ENCODE data around the gene PDIA5. TPM values are rescaled to one million over a fixed set of nuclear protein-coding genes. Genes with fewer than 3 reads are reported as not detected.
A peak's percentile ranks its signal among the peaks of the same experiment; 100 is the strongest.

The PDIA5 gene
- polyA plus RNA-seq, 4 donors, result 4.6 to 54.0 (median 16.2) TPM

DNA sequence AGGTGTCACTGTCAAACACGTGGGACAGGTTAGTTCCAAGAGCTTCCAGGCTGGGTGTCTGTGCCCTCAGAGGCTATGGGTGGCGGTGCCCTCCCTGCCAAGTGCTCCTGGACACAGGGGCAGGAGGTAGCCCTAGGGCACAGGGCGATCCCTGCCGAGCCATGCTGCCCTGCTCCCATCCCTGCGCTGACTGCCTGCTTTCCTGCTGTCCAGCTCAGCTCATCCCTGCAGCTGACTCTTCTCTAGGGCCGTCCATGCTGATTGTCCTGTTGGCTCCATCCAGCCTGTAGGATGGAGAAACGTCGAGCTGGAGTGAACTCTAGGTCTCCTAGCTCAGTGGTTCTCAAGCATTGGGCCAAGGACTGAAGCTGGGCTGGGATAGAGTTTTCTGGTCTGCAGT is 3.7 kb downstream of the PDIA5 start:
- H3K27me3 ChIP-seq (ENCODE audit: control insufficient read depth in 3 of 3, insufficient read depth in 3 of 3, low read length in 3 of 3), result no peaks in the 10 kb centered on the region
- WGBS, 3 donors, result 70 to 81% (median 80%) methylated on average over 8 of the region's 8 CpGs
- H3K36me3 ChIP-seq (ENCODE audit: control insufficient read depth in 3 of 3, insufficient read depth in 2 of 3, low read depth in 1 of 3, low read length in 3 of 3), result peaks cover 0 to 5% (median 0%) of the 10 kb centered on the region in 3 donors
- H3K9me3 ChIP-seq (ENCODE audit: control insufficient read depth in 2 of 2, insufficient read depth in 1 of 2, low read depth in 1 of 2, low read length in 1 of 2), result no peaks in the 10 kb centered on the region
- H3K27ac ChIP-seq (ENCODE audit: low read depth in 1 of 3, low read length in 2 of 3), result no peak overlapping the region
- no peak for FAIRE-seq
- no peak for DNase-seq
- H3K4me1 ChIP-seq (ENCODE audit: control insufficient read depth in 3 of 3, insufficient read depth in 2 of 3, low read depth in 1 of 3, low read length in 2 of 3), result peaks cover 0 to 16% (median 2%) of the 10 kb centered on the region in 3 donors
- H3K4me3 ChIP-seq (ENCODE audit: low read depth in 1 of 3, low read length in 3 of 3), result no peak overlapping the region

DNA sequence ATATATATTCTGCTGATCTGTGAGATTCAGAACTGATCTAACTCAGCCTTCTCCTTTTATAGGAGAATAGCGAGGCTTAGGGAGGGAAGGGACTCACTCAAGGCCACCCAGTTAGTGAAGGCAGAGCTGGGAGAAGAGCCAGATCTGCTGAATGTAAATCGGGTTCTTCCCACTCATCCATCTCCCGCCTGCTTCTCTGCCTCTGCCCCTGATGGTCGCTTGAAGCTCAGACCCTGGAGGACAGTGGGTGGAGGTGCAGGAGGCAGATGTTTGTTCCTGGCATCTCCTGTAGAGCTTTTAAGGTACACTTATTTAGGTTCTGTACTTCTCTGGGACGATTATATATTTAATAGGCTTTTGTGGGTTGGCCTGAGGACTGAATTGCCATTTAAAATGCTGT is 4.3 kb downstream of the PDIA5 start:
- Histone ChIP-seq H3K27ac (ENCODE audit: low read depth in 1 of 3, low read length in 2 of 3) (peak overlapping the region in 1 of 3 donors; percentile 5), H3K4me1 (ENCODE audit: control insufficient read depth in 3 of 3, insufficient read depth in 2 of 3, low read depth in 1 of 3, low read length in 2 of 3) (peaks cover 0 to 16% (median 2%) of the 10 kb centered on the region in 3 donors), H3K4me3 (ENCODE audit: low read depth in 1 of 3, low read length in 3 of 3) (no peak overlapping the region), H3K36me3 (ENCODE audit: control insufficient read depth in 3 of 3, insufficient read depth in 2 of 3, low read depth in 1 of 3, low read length in 3 of 3) (peaks cover 0 to 5% (median 0%) of the 10 kb centered on the region in 3 donors), H3K9me3 (ENCODE audit: control insufficient read depth in 2 of 2, insufficient read depth in 1 of 2, low read depth in 1 of 2, low read length in 1 of 2) (no peaks in the 10 kb centered on the region), H3K27me3 (ENCODE audit: control insufficient read depth in 3 of 3, insufficient read depth in 3 of 3, low read length in 3 of 3) (no peaks in the 10 kb centered on the region)
- WGBS, 3 donors, result 56 to 71% (median 66%) methylated on average over 5 of the region's 5 CpGs
- FAIRE-seq (no peak), DNase-seq (no peak)

DNA sequence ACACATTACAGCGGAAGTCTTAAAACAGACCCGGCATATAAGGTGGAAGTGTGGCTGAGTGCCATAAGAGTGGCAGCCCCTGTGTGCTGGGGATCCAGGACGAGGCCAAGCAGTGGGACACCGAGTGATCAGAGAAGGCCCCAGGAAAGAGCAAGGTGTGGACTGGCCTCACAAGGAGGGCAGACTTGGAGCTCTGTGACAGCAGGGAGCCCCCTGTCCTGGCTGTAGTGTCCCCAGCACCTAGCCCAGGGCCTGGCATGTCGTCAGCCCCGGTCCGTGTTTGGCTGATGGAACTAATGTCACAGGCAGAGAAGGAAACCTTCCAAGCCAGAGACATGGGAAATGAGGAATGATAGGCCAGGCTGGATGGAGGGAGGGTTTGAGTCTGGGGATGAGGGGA is 4.8 kb downstream of the PDIA5 start:
- H3K27me3 ChIP-seq (ENCODE audit: control insufficient read depth in 3 of 3, insufficient read depth in 3 of 3, low read length in 3 of 3), result no peaks in the 10 kb centered on the region
- peak overlapping the region in 1 of 3 donors; percentile 5 for H3K27ac ChIP-seq (ENCODE audit: low read depth in 1 of 3, low read length in 2 of 3)
- 73 to 88% (median 83%) methylated on average over 7 of the region's 7 CpGs for WGBS, 3 donors
- H3K4me3 ChIP-seq (ENCODE audit: low read depth in 1 of 3, low read length in 3 of 3), result no peak overlapping the region
- H3K36me3 ChIP-seq (ENCODE audit: control insufficient read depth in 3 of 3, insufficient read depth in 2 of 3, low read depth in 1 of 3, low read length in 3 of 3), result peaks cover 0 to 5% (median 0%) of the 10 kb centered on the region in 3 donors
- FAIRE-seq, result no peak
- DNase-seq, result no peak
- no peaks in the 10 kb centered on the region for H3K9me3 ChIP-seq (ENCODE audit: control insufficient read depth in 2 of 2, insufficient read depth in 1 of 2, low read depth in 1 of 2, low read length in 1 of 2)
- peaks cover 0 to 14% (median 2%) of the 10 kb centered on the region in 3 donors for H3K4me1 ChIP-seq (ENCODE audit: control insufficient read depth in 3 of 3, insufficient read depth in 2 of 3, low read depth in 1 of 3, low read length in 2 of 3)

DNA sequence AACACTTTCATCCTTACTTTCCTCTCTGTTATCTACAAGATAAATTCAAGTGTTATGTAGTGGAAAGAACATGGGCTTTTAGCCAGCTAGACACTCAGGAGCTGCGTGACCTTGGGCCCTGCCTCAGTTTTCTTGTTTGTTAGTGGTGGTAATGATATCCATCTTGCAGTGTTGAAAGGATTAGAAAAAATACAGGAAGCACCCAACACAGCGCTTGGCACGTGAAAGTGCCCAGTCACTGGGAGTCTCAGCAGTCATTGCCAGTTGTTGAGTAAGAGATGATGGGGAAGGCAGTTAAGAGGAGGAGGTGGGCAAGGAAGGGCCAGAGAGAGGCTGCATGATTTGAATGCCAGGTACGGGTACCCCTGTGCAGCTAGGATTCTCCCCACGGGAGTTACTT is 5.3 kb downstream of the PDIA5 start:
- Histone ChIP-seq H3K27ac (ENCODE audit: low read depth in 1 of 3, low read length in 2 of 3) (peak overlapping the region in 1 of 3 donors; percentile 8), H3K27me3 (ENCODE audit: control insufficient read depth in 3 of 3, insufficient read depth in 3 of 3, low read length in 3 of 3) (no peaks in the 10 kb centered on the region), H3K36me3 (ENCODE audit: control insufficient read depth in 3 of 3, insufficient read depth in 2 of 3, low read depth in 1 of 3, low read length in 3 of 3) (peaks cover 0 to 5% (median 0%) of the 10 kb centered on the region in 3 donors), H3K4me3 (ENCODE audit: low read depth in 1 of 3, low read length in 3 of 3) (no peak overlapping the region), H3K9me3 (ENCODE audit: control insufficient read depth in 2 of 2, insufficient read depth in 1 of 2, low read depth in 1 of 2, low read length in 1 of 2) (no peaks in the 10 kb centered on the region), H3K4me1 (ENCODE audit: control insufficient read depth in 3 of 3, insufficient read depth in 2 of 3, low read depth in 1 of 3, low read length in 2 of 3) (peaks cover under 1 to 13% (median 2%) of the 10 kb centered on the region in 3 donors)
- no peak for DNase-seq
- FAIRE-seq, result no peak
- 66 to 81% (median 73%) methylated on average over 5 of the region's 5 CpGs for WGBS, 3 donors

DNA sequence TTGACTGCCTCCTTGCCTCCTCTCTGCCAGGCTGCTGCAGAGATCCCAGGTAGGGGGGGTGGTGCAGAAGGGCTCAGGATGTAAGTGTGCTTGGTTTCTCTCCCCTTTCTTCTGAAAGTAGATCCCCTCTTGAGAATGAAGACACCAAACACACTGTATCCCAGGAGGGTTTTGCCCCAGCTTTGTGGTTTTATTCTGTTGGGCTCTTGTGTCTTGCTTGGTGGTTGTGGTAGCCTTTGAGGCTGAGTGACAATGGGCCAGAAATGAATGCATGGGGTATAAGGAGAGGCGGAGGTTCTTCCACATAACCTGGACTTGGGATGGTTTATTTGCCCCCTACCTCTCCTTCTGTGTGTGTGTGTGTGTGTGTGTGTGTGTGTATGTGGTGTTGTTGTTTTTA is 5.7 kb downstream of the PDIA5 start:
- FAIRE-seq, result no peak
- no peak for DNase-seq
- peaks cover 2 to 13% (median 3%) of the 10 kb centered on the region in 3 donors for H3K4me1 ChIP-seq (ENCODE audit: control insufficient read depth in 3 of 3, insufficient read depth in 2 of 3, low read depth in 1 of 3, low read length in 2 of 3)
- peak overlapping the region in 1 of 3 donors; percentile 8 for H3K27ac ChIP-seq (ENCODE audit: low read depth in 1 of 3, low read length in 2 of 3)
- no peaks in the 10 kb centered on the region for H3K9me3 ChIP-seq (ENCODE audit: control insufficient read depth in 2 of 2, insufficient read depth in 1 of 2, low read depth in 1 of 2, low read length in 1 of 2)
- H3K36me3 ChIP-seq (ENCODE audit: control insufficient read depth in 3 of 3, insufficient read depth in 2 of 3, low read depth in 1 of 3, low read length in 3 of 3), result peaks cover 0 to 5% (median 0%) of the 10 kb centered on the region in 3 donors
- H3K4me3 ChIP-seq (ENCODE audit: low read depth in 1 of 3, low read length in 3 of 3), result no peak overlapping the region
- H3K27me3 ChIP-seq (ENCODE audit: control insufficient read depth in 3 of 3, insufficient read depth in 3 of 3, low read length in 3 of 3), result no peaks in the 10 kb centered on the region
- WGBS, 3 donors, result 92 to 100% (median 93%) methylated on average over 1 of the region's 1 CpG

DNA sequence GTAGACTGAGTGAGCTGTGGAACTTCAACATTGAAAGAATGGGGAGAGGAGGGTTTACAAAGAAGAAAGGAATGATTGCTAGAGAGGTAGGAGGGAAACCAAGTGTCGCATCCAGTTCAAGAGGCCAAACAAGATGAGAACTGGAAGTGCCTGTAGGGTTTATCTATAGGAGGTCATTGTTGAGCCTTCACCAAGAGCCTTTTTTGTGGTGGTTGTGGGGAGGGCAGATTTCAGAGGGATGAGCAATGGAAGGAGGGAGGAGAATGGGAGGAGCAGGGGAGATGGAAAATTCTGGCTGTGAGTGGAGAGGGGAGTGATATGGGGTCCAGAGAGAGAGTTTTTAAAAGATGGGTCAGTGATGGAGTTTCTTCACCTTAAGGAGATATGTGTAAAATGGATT is 8.5 kb downstream of the PDIA5 start:
- H3K4me3 ChIP-seq (ENCODE audit: low read depth in 1 of 3, low read length in 3 of 3), result no peak overlapping the region
- 94 to 95% (median 95%) methylated on average over 1 of the region's 1 CpG for WGBS, 3 donors
- H3K27me3 ChIP-seq (ENCODE audit: control insufficient read depth in 3 of 3, insufficient read depth in 3 of 3, low read length in 3 of 3), result no peaks in the 10 kb centered on the region
- peaks cover 0 to 5% (median 3%) of the 10 kb centered on the region in 3 donors for H3K36me3 ChIP-seq (ENCODE audit: control insufficient read depth in 3 of 3, insufficient read depth in 2 of 3, low read depth in 1 of 3, low read length in 3 of 3)
- peaks cover 0 to 10% (median 0%) of the 10 kb centered on the region in 3 donors for H3K4me1 ChIP-seq (ENCODE audit: control insufficient read depth in 3 of 3, insufficient read depth in 2 of 3, low read depth in 1 of 3, low read length in 2 of 3)
- H3K9me3 ChIP-seq (ENCODE audit: control insufficient read depth in 2 of 2, insufficient read depth in 1 of 2, low read depth in 1 of 2, low read length in 1 of 2), result no peaks in the 10 kb centered on the region
- H3K27ac ChIP-seq (ENCODE audit: low read depth in 1 of 3, low read length in 2 of 3), result no peak overlapping the region
- FAIRE-seq (no peak), DNase-seq (no peak)

DNA sequence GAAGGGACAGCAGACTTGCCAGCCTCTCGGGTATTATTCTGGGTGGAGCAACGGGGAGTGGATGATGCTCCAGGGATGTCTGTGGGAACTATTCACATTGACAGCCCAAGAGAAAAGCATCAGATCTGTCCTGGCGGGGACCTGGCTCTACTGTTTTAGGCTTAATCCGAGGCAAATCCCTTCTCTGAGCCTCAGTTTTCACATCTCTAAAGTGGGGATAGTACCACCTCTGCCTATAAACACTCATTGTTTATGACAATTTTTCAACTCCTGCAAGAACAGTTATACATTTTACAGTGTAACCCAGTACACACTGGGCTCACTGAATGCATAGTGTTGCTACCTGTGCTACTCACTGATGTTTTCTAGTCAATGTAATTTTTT is 9.3 kb downstream of the PDIA5 start:
- 83 to 85% (median 83%) methylated on average over 4 of the region's 4 CpGs for WGBS, 3 donors

DNA sequence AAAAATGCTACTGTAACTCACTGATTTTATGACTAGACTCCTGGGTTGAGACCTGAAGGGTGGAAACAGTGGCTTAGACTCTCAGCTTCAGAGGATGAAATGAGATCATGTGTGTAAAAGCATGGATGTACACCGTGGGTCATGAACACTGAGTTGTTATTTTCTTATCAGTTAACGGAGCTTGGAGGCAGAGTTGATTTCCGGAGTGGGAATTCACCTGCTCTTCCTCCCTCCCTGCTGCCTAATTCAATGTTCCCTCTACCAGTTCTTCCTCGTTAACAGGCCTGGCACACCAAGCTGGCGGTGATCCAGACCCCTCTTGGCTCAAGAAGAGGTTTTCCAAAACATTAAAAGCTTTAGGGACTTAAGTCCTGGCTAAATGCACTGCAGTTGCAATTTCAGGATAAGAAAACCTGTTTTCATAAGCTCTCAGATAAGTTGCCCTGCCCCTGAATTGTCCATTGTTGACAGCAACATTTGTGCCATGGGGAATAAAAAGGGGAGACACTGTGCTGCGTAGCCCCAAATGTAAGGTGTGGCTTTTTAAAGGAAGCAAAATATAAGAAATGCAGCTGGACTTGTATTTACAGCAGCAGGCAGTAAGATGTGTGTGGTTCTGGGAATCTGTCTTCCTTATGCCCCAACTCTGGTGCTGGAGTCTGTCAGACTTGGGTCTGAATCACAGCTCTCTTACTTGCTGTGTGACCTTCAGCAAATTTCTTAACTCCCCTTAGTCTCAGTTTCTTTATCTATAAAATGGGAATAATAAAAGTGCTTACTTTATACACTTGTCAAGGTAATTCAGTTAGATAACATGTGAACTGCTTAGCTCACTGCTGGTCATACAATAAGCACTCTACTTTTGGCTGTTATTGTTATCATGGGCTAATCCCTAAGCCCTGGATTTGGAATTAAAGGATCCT is 9.9 kb downstream of the PDIA5 start:
- Histone ChIP-seq H3K36me3 (ENCODE audit: control insufficient read depth in 3 of 3, insufficient read depth in 2 of 3, low read depth in 1 of 3, low read length in 3 of 3) (peaks cover 0 to 3% (median 2%) of the 10 kb centered on the region in 3 donors), H3K4me1 (ENCODE audit: control insufficient read depth in 3 of 3, insufficient read depth in 2 of 3, low read depth in 1 of 3, low read length in 2 of 3) (peaks cover 0 to 22% (median 6%) of the 10 kb centered on the region in 3 donors), H3K27me3 (ENCODE audit: control insufficient read depth in 3 of 3, insufficient read depth in 3 of 3, low read length in 3 of 3) (no peaks in the 10 kb centered on the region), H3K9me3 (ENCODE audit: control insufficient read depth in 2 of 2, insufficient read depth in 1 of 2, low read depth in 1 of 2, low read length in 1 of 2) (peaks cover 0 to 3% of the 10 kb centered on the region in 2 donors), H3K4me3 (ENCODE audit: low read depth in 1 of 3, low read length in 3 of 3) (no peak overlapping the region), H3K27ac (ENCODE audit: low read depth in 1 of 3, low read length in 2 of 3) (peak overlapping the region in 1 of 3 donors; percentile 28)
- peak; percentile 12 to 16 for DNase-seq
- no peak for FAIRE-seq
- 18 to 35% (median 23%) methylated on average over 6 of the region's 6 CpGs for WGBS, 3 donors

More for the DNA sequence above, 9.3 kb downstream of the PDIA5 start:
- no peak for DNase-seq
- no peak overlapping the region for H3K4me3 ChIP-seq (ENCODE audit: low read depth in 1 of 3, low read length in 3 of 3)
- H3K4me1 ChIP-seq (ENCODE audit: control insufficient read depth in 3 of 3, insufficient read depth in 2 of 3, low read depth in 1 of 3, low read length in 2 of 3), result peaks cover 0 to 16% (median 3%) of the 10 kb centered on the region in 3 donors
- no peak overlapping the region for H3K27ac ChIP-seq (ENCODE audit: low read depth in 1 of 3, low read length in 2 of 3)
- H3K36me3 ChIP-seq (ENCODE audit: control insufficient read depth in 3 of 3, insufficient read depth in 2 of 3, low read depth in 1 of 3, low read length in 3 of 3), result peaks cover 0 to 3% (median 2%) of the 10 kb centered on the region in 3 donors
- FAIRE-seq, result no peak
- H3K27me3 ChIP-seq (ENCODE audit: control insufficient read depth in 3 of 3, insufficient read depth in 3 of 3, low read length in 3 of 3), result no peaks in the 10 kb centered on the region
- H3K9me3 ChIP-seq (ENCODE audit: control insufficient read depth in 2 of 2, insufficient read depth in 1 of 2, low read depth in 1 of 2, low read length in 1 of 2), result peaks cover 0 to 3% of the 10 kb centered on the region in 2 donors

All from small intestine (tissue), 7 donors.